Inflammatory macrophage (primary cell): ENCODE results near the gene PGRMC1.
"Not testable (repeated sequence)": the region's sequence is repeated elsewhere in the genome, so short reads cannot be mapped to it uniquely, and the experiment has no call there.

ENCODE experiments used
- DNase-seq, 2 donors: peaks; one replicate each; pipeline ENCODE4 v3.0.0-alpha.2; 2020 to 2022

The PGRMC1 gene

DNA sequence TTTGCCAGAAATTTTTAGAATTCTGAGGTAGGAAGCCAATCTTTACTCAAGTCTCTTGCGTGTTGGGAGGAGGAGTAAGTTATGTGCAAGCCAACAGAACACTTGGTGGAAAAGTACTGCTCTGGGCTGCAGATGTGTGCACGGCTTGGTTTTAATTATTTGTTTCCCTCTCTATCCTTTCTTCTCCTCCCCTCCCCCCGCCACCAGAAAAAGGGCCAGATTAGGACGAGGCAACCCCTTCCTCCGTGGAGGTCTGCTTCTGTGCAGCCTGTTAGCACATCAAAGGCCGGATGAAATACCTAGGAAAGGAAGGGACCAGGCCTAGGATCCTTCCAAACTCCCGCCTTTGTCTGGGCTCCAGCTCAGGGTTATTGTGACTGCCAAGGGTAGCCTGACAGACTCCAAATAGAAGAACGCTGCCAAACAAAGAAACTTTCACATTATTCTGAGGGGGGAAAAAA, 1.0 kb upstream of the PGRMC1 start:
- no peak for DNase-seq

GRCh38 chrX:119236623-119237561, 807 bp downstream of the PGRMC1 start:
- peak in 1 of 2 donors; percentile 2 for DNase-seq

DNA sequence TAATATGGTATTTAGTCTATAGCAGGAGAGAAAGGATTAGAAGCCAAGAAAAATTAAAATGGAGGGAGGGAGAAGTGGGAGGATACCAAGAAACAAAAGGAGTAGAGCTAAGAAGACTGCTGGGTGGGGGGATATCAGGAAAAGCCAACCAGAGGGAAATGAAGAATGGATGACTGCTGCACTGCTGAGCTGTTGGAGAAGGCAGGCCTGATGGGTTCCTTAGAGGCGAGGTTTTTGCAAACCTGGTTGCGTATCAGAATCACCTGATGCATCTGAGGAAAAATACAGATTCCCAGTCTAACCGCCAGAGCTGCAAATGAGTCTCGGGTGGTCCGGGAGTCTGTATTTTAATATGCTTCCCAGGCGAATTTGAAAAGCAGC, 1.5 kb downstream of the PGRMC1 start:
- DNase-seq: no peak

- DNase-seq: no peak
These were observed 2.5 kb downstream of the PGRMC1 start for GRCh38 chrX:119238557-119238956.

GRCh38 chrX:119240356-119240755, 4.3 kb downstream of the PGRMC1 start:
- DNase-seq: no peak

DNA sequence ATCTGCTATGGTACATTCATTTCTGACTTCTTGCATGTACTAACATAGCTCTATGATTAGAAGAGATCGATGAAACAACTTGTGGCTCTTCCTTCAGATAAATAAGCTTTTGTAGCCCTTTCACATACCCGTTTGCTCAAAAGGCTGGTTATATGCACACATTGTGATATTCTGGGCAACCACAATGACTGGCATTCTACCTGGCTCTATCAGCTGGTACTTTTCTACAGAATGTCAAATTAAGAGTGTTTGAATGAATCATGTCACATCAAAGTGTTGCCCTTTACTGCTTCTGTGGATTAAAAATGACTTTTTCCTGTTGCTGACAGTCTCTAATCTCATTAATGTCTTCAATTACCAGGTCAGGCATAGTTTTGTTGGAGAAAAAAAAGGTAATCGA, 11.6 kb downstream of the PGRMC1 start:
- DNase-seq: no peak

GRCh38 chrX:119249891-119250290, 13.8 kb downstream of the PGRMC1 start:
- no peak for DNase-seq

GRCh38 chrX:119251386-119251785, 15.3 kb downstream of the PGRMC1 start:
- no peak for DNase-seq

DNA sequence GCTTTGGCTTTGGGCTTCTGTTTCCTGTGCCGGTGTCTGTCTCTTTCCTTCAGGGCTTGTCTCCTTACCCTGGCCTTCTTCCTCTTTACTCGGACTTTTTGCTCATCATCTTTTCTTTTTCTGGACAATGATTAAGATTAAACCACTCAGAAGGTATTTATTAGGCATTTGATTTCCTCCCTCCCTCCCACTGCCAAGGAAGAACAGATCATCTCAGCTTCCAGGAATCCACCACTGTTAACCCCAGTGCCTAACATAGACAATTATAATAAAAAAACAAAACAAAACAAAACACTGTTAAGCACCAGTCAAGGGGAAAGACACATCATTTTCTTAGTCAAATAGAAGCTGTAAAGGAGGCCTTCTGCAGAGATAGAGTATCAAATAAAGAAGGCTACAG, 16.6 kb downstream of the PGRMC1 start:
- DNase-seq: no peak

DNA sequence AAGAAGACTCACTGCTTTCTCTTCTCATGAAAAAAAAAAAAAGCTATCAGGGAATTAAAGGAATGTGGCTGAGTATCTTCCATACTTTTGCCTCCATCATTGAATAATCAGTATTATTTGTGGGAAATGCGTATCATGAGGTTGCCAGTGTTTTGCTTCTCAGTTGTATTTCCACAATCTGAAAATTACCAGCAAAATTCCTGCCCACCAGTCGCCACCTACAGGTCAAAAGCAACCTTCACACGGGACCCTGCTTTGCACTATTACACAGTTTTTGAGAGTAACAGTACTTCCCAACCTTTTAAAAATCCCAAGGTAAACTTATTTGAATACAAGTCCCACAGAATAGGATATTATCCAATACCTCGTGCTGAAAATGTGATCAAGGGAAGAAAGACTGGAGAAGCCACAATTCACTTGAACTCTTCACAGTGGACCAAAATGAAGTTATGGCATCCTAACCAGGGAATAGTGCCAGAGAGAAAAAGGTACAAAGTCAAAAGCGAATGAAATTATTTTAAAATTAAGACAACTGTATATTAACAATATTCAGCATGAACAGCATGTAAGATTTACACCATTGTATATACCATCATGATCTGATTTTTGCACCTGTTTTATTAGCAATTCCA, 30.4 kb downstream of the PGRMC1 start:
- peak; percentile 13 to 16 for DNase-seq

- not testable (repeated sequence) for DNase-seq
These were observed 31.0 kb downstream of the PGRMC1 start for GRCh38 chrX:119267115-119267514.

DNA sequence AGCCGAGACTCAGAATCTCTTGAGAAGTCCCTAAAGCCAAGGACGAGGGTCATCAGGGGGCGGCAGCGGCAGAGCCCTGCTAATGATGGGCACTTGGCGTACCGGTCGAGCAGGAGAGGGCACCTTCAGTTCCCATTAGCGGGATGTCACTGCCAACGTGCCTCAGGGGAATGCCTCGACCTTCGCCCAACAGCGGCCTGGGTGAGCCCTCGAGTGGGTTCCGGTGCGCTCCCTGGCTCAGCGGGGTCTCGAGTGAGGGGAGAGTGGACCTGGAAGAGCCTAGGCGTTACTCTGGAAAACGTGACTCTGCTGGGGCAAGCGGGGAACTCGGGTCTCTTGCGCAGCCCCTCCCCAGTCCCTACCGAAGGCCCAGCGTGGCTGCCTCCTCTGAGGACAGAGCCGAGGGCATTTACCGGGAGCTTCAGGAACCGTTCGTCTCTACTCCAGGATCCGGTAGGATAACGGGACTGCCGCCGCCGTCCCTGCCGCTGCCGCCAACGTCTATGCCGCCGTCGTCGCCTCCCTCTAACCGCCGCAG, 36.9 kb downstream of the PGRMC1 start:
- no peak for DNase-seq

- DNase-seq: peak; percentile 41 to 47
These were observed 37.5 kb downstream of the PGRMC1 start for GRCh38 chrX:119273420-119274192.

DNA sequence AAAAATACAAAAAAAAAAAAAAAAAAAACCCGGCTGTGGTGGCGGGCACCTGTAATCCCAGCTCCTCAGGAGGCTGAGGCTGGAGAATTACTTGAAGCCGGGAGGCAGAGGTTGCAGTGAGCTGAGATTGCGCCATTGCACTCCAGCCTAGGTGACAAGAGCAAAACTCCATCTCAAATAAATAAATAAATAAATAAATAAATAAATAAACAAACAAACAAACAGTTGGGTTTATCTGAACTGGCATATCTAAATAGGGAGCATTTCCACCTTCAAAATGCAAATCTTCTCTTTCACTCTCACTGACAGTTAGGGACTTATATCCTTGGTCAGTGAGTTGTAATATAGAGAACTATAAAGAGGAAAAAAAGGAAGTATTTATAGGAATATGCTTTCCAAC, 46.3 kb downstream of the PGRMC1 start:
- DNase-seq: not testable (repeated sequence)

- no peak for DNase-seq
These were observed 52.9 kb downstream of the PGRMC1 start for GRCh38 chrX:119288890-119289393.

DNA sequence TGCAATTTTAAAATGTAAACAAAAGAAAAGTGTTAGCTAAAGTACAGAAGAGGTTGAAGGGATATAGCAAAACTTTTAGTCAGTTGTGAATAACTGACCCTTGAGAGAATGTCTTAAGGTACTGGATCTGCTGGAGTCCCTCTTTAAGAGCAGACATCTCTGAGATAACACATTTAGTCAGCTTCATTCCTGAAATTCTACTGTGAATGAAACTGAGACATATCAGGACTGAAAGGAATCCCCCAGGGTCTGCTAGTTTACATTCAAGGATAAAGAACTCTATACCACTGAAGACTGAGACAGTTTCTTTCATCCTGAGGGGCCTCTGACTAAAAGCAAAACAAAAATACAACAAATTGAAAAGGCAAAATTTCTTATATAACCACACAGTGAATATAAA, 54.4 kb downstream of the PGRMC1 start:
- DNase-seq: no peak

- DNase-seq: not testable (repeated sequence)
These were observed 55.2 kb downstream of the PGRMC1 start for GRCh38 chrX:119291246-119291645.

- DNase-seq: peak in 1 of 2 donors; percentile 17
These were observed 56.4 kb downstream of the PGRMC1 start for GRCh38 chrX:119292445-119292844.
